ENCODE results near the gene MTG2.

Gene MTG2

DNA sequence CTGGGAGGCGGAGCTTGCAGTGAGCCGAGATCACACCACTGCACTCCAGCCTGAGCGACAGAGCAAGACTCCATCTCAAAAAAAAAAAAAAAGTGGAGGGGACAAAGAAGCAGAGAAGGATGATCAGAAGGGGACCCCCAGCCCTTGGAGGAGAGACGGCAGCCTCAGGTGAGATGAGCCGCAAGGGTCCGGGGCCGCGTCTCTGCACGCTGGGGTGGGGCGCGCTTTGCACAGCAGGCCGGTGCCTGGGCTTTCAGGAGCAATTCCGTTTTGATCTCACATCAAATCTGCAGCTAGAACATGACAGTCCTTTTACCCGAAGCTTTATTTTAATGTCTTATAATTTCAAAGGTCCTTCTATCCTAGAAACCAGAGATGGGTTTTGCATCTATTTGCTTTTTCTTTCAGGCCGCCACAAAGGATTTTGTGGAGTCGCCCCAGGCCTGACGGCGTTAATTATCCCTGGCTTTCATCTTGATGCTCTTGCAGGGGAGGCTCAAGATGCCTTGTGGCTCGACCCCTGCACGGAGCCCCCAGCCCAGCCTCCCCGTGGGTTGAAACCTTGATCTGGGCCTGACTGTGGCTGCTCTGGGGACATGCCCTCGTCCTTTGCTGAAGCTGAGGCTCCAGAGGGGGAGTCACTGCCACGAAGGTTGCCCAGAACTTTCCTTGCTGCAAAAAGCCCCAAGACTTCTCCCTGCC is 20.0 kb downstream of the MTG2 start:
- Mint-ChIP-seq H3K4me3 (no peak overlapping the region), H3K27ac (no peak overlapping the region), H3K27me3 (ENCODE audit: low read depth) (no peaks in the 10 kb centered on the region), H3K9me3 (no peaks in the 10 kb centered on the region), H3K4me1 (peaks cover 10% of the 10 kb centered on the region), H3K36me3 (ENCODE audit: low read depth) (peaks cover 35% of the 10 kb centered on the region)
- TF ChIP-seq, protein P1, sequence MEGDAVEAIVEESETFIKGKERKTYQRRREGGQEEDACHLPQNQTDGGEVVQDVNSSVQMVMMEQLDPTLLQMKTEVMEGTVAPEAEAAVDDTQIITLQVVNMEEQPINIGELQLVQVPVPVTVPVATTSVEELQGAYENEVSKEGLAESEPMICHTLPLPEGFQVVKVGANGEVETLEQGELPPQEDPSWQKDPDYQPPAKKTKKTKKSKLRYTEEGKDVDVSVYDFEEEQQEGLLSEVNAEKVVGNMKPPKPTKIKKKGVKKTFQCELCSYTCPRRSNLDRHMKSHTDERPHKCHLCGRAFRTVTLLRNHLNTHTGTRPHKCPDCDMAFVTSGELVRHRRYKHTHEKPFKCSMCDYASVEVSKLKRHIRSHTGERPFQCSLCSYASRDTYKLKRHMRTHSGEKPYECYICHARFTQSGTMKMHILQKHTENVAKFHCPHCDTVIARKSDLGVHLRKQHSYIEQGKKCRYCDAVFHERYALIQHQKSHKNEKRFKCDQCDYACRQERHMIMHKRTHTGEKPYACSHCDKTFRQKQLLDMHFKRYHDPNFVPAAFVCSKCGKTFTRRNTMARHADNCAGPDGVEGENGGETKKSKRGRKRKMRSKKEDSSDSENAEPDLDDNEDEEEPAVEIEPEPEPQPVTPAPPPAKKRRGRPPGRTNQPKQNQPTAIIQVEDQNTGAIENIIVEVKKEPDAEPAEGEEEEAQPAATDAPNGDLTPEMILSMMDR (IDR thresholded peaks at IDR 0.05; ENCODE audit: unreplicated experiment in 3 of 3) = no peak

GRCh38 chr20:62203378-62204030 is 20.7 kb downstream of the MTG2 start:
- Mint-ChIP-seq H3K9me3 (no peaks in the 10 kb centered on the region), H3K36me3 (ENCODE audit: low read depth) (peaks cover 31% of the 10 kb centered on the region)
- TF ChIP-seq, protein P1 (IDR thresholded peaks at IDR 0.05; ENCODE audit: unreplicated experiment in 3 of 3) = no peak

GRCh38 chr20:62205618-62206387 is 23.0 kb downstream of the MTG2 start:
- TF ChIP-seq, protein P1 (IDR thresholded peaks at IDR 0.05; ENCODE audit: unreplicated experiment in 3 of 3) = no peak
- Mint-ChIP-seq H3K36me3 (ENCODE audit: low read depth) (peaks cover 11% of the 10 kb centered on the region), H3K27me3 (ENCODE audit: low read depth) (peaks cover 11% of the 10 kb centered on the region), H3K27ac (no peak overlapping the region), H3K9me3 (no peaks in the 10 kb centered on the region), H3K4me3 (no peak overlapping the region), H3K4me1 (peaks cover 10% of the 10 kb centered on the region)

More at GRCh38 chr20:62203378-62204030, 20.7 kb downstream of the MTG2 start:
- H3K27me3 Mint-ChIP-seq (ENCODE audit: low read depth) = peaks cover 1% of the 10 kb centered on the region
- H3K27ac Mint-ChIP-seq = no peak overlapping the region
- H3K4me1 Mint-ChIP-seq = peaks cover 10% of the 10 kb centered on the region
- H3K4me3 Mint-ChIP-seq = no peak overlapping the region

- TF ChIP-seq, protein P1 (IDR thresholded peaks at IDR 0.05; ENCODE audit: unreplicated experiment in 3 of 3) = no peak
- H3K4me3 Mint-ChIP-seq = no peak overlapping the region
- H3K27me3 Mint-ChIP-seq (ENCODE audit: low read depth) = peaks cover 16% of the 10 kb centered on the region
- H3K27ac Mint-ChIP-seq = no peak overlapping the region
- peaks cover 10% of the 10 kb centered on the region for H3K4me1 Mint-ChIP-seq
- peaks cover 11% of the 10 kb centered on the region for H3K36me3 Mint-ChIP-seq (ENCODE audit: low read depth)
- no peaks in the 10 kb centered on the region for H3K9me3 Mint-ChIP-seq
Measured at GRCh38 chr20:62206388-62206775, 23.6 kb downstream of the MTG2 start.

DNA sequence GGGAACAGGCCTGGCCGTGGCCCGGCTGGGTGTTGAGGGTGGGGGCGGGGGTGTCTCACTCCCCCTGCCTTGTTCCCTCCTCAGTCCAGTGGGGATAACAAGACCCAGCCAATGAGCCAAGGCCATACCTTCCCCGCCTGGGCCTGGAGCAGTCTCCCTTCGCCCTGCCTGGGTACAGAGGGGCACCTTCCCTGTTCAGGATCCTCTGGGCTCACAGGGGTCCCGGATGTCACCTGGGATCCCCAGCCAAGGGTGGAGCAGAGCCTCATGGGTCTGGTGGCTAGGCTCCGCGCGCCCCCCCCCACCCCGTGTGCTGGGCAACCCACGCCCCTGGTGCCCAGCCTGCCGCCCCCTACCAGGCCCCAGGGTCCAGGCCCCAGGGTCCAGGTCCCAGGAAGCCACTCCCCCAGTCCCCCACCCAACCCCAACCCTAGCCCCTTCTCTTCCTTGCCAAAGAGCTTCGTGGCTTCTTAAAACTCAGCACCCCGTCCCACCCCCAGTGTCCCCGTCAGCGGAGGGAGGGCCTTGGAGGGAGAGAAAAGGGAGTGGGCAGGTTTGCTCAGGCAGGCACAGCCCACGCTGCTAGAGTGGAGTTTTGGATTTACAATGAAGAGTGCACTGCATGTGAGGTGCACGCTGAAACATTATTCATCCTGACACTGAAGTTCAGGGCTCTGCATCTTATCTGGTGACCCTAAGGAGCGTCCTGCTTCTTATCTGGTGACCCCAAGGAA is 25.4 kb downstream of the MTG2 start:
- no peaks in the 10 kb centered on the region for H3K9me3 Mint-ChIP-seq
- peaks cover 19% of the 10 kb centered on the region for H3K27me3 Mint-ChIP-seq (ENCODE audit: low read depth)
- TF ChIP-seq, protein P1 (IDR thresholded peaks at IDR 0.05; ENCODE audit: unreplicated experiment in 3 of 3) = no peak
- peaks cover 4% of the 10 kb centered on the region for H3K36me3 Mint-ChIP-seq (ENCODE audit: low read depth)
- no peak overlapping the region for H3K4me3 Mint-ChIP-seq
- no peak overlapping the region for H3K27ac Mint-ChIP-seq
- H3K4me1 Mint-ChIP-seq = peaks cover 4% of the 10 kb centered on the region

Measured in nephron (organoid).